HG02610 (cell line): ENCODE measurements around the gene METTL24.
"Not testable (repeated sequence)": the region's sequence is repeated elsewhere in the genome, so short reads cannot be mapped to it uniquely, and the experiment has no call there.

Source experiments
- ATAC-seq: cut with Tn5 transposase; IDR thresholded peaks from one replicate; pipeline ENCODE4 v1.9.1; 2021; ENCODE audit warnings: mild to moderate bottlenecking, moderate library complexity; ENCODE audit not compliant: unreplicated experiment

The METTL24 gene

GRCh38 chr6:110272781-110273180 lies 85.4 kb downstream of the METTL24 start:
- ATAC-seq: not testable (repeated sequence)

GRCh38 chr6:110271732-110272022 lies 86.5 kb downstream of the METTL24 start:
- ATAC-seq: no peak

- ATAC-seq: no peak
Observed at GRCh38 chr6:110270165-110270564, 88.0 kb downstream of the METTL24 start.

GRCh38 chr6:110269623-110270022 lies 88.5 kb downstream of the METTL24 start:
- ATAC-seq: no peak

- ATAC-seq: no peak
Observed at GRCh38 chr6:110266996-110267395, 91.2 kb downstream of the METTL24 start.

GRCh38 chr6:110265273-110265672 lies 92.9 kb downstream of the METTL24 start:
- ATAC-seq: no peak

- no peak for ATAC-seq
Observed at GRCh38 chr6:110256366-110256765, 101.8 kb downstream of the METTL24 start.

- no peak for ATAC-seq
Observed at GRCh38 chr6:110255211-110255750, 102.9 kb downstream of the METTL24 start.

- no peak for ATAC-seq
Observed at GRCh38 chr6:110250838-110251237, 107.3 kb downstream of the METTL24 start.

- no peak for ATAC-seq
Observed at GRCh38 chr6:110250058-110250457, 108.1 kb downstream of the METTL24 start.

GRCh38 chr6:110246900-110247546 lies 111.1 kb downstream of the METTL24 start:
- no peak for ATAC-seq

- no peak for ATAC-seq
Observed at GRCh38 chr6:110246378-110246777, 111.8 kb downstream of the METTL24 start.

GRCh38 chr6:110244621-110245020 lies 113.5 kb downstream of the METTL24 start:
- not testable (repeated sequence) for ATAC-seq

- no peak for ATAC-seq
Observed at GRCh38 chr6:110239526-110240274, 118.4 kb downstream of the METTL24 start.

GRCh38 chr6:110236007-110236406 lies 122.1 kb downstream of the METTL24 start:
- not testable (repeated sequence) for ATAC-seq

- ATAC-seq: peak; percentile 95
Observed at GRCh38 chr6:110233770-110234374, 124.3 kb downstream of the METTL24 start.

GRCh38 chr6:110232450-110232849 lies 125.7 kb downstream of the METTL24 start:
- ATAC-seq: no peak

- ATAC-seq: no peak
Observed at GRCh38 chr6:110226261-110226660, 131.9 kb downstream of the METTL24 start.

GRCh38 chr6:110221738-110222137 lies 136.4 kb downstream of the METTL24 start:
- no peak for ATAC-seq

- no peak for ATAC-seq
Observed at GRCh38 chr6:110217266-110217665, 140.9 kb downstream of the METTL24 start.

GRCh38 chr6:110216140-110216539 lies 142.0 kb downstream of the METTL24 start:
- no peak for ATAC-seq

- ATAC-seq: no peak
Observed at GRCh38 chr6:110214338-110214737, 143.8 kb downstream of the METTL24 start.
